Lower leg skin (tissue), 3 donors: ENCODE data around the gene CRIP1.

Experiments
- CTCF ChIP-seq, 3 donors: fragments of 450-650 bp; IDR thresholded peaks; one replicate each; pipeline ENCODE4 v1.5.1; 2016; ENCODE audit warnings: antibody characterized with exemption in 3 of 3, mild to moderate bottlenecking in 3 of 3, moderate library complexity in 2 of 3
- POLR2A ChIP-seq, 2 donors: fragments of 450-650 bp; IDR thresholded peaks; one replicate each; pipeline ENCODE4 v1.6.1; 2016 to 2017; ENCODE audit warnings: antibody characterized with exemption in 2 of 2, mild to moderate bottlenecking in 1 of 2, moderate library complexity in 1 of 2

- TF ChIP-seq POLR2A (IDR thresholded peaks at IDR 0.05) (no peak), CTCF (IDR thresholded peaks at IDR 0.05) (no peak)
Observed at GRCh38 chr14:105505101-105505500, 18.4 kb downstream of the CRIP1 start.
